Thyroid gland (tissue), 4 donors: Measurements from ENCODE around the gene ARID4B.

Experiments used
- POLR2A ChIP-seq, 2 donors: fragments of 450-650 bp; IDR thresholded peaks; one replicate each; pipeline ENCODE4 v1.6.1; 2017; ENCODE audit warnings: antibody characterized with exemption in 2 of 2, mild to moderate bottlenecking in 2 of 2, moderate library complexity in 1 of 2
- TF ChIP-seq, protein P1 (sequence below), 6 experiments: fragments of 200-600 bp in 3 of 6; fragments of 450-650 bp in 3 of 6; sonication (generic) in 3 of 6; IDR thresholded peaks; one replicate each; pipeline ENCODE4 v1.5.1; 2016 to 2019; ENCODE audit warnings: antibody characterized with exemption in 6 of 6, mild to moderate bottlenecking in 2 of 6, inconsistent platforms in 1 of 6, moderate library complexity in 1 of 6

DNA sequence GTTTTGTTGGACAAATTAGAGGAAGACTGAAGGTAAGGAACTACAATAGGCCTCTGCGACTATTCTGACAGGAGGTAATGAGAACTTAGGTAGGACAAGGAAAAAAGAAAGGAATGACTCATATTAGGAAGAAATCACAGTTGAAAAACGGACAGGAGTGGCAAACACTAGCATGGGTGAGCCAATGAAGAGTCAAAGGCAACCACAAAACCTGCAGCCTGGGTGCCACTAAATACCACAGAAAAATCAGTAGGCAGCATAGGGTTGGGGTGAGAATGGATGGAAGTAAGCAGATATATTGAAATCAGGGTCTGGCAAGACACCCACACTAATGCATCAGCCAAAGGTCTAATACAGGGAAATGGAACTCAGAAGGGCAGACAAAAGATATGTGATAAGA is 176.9 kb downstream of the ARID4B start:
- TF ChIP-seq, protein P1, sequence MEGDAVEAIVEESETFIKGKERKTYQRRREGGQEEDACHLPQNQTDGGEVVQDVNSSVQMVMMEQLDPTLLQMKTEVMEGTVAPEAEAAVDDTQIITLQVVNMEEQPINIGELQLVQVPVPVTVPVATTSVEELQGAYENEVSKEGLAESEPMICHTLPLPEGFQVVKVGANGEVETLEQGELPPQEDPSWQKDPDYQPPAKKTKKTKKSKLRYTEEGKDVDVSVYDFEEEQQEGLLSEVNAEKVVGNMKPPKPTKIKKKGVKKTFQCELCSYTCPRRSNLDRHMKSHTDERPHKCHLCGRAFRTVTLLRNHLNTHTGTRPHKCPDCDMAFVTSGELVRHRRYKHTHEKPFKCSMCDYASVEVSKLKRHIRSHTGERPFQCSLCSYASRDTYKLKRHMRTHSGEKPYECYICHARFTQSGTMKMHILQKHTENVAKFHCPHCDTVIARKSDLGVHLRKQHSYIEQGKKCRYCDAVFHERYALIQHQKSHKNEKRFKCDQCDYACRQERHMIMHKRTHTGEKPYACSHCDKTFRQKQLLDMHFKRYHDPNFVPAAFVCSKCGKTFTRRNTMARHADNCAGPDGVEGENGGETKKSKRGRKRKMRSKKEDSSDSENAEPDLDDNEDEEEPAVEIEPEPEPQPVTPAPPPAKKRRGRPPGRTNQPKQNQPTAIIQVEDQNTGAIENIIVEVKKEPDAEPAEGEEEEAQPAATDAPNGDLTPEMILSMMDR (IDR thresholded peaks at IDR 0.05) = no peak
- no peak for TF ChIP-seq POLR2A (IDR thresholded peaks at IDR 0.05)
